Heart right ventricle (tissue), 16 donors: ENCODE measurements around the gene TSHZ3. TPM values are rescaled to one million over a fixed set of nuclear protein-coding genes. Genes with fewer than 3 reads are reported as not detected.

Experiments
- ATAC-seq, 8 donors: fragments of 200-7000 bp; cut with Tn5 transposase; one replicate each; pipeline ENCODE4 v1.9.1; 2020; ENCODE audit warnings: mild to moderate bottlenecking in 8 of 8, moderate library complexity in 8 of 8, moderate number of reproducible peaks in 1 of 8
- DNase-seq, 2 donors: peaks; one replicate each; pipeline ENCODE4 v3.0.0-alpha.2; 2020
- H3K27ac ChIP-seq, 10 donors: fragments of 200-600 bp; sonication (generic) in 2 of 10; one replicate each; pipeline versions ENCODE4 v1.5.0 to v1.8.0; 2020 to 2022; ENCODE audit warnings: mild to moderate bottlenecking in 3 of 10
- H3K27me3 ChIP-seq, 7 donors: fragments of 200-600 bp; one replicate each; pipeline ENCODE4 v1.8.0; 2021 to 2022; ENCODE audit warnings: mild to moderate bottlenecking in 2 of 7
- H3K36me3 ChIP-seq, 9 donors: fragments of 200-600 bp; sonication (generic) in 1 of 9; one replicate each; pipeline versions ENCODE4 v1.5.0 to v1.8.0; 2020 to 2022; ENCODE audit warnings: mild to moderate bottlenecking in 2 of 9
- H3K4me1 ChIP-seq, 9 donors: fragments of 200-600 bp; sonication (generic) in 1 of 9; one replicate each; pipeline versions ENCODE4 v1.5.0 to v1.8.0; 2020 to 2022; ENCODE audit warnings: mild to moderate bottlenecking in 4 of 9
- H3K4me3 ChIP-seq, 10 donors: fragments of 200-600 bp; sonication (generic) in 2 of 10; one replicate each; pipeline versions ENCODE4 v1.5.0 to v1.8.0; 2020 to 2022; ENCODE audit warnings: mild to moderate bottlenecking in 7 of 10, moderate library complexity in 2 of 10
- H3K9me3 ChIP-seq, 11 donors: fragments of 200-600 bp in 10 of 11; sonication (generic) in 2 of 11; one replicate each; pipeline versions ENCODE4 v1.5.0 to v1.8.0; 2013 to 2022; ENCODE audit warnings: mild to moderate bottlenecking in 2 of 11, control low read depth in 1 of 11, moderate library complexity in 1 of 11
- CTCF ChIP-seq, 9 donors: fragments of 200-600 bp; sonication (generic) in 2 of 9; IDR thresholded peaks; one replicate each; pipeline versions ENCODE4 v1.5.0 to v1.8.0; 2021 to 2022; ENCODE audit warnings: antibody characterized with exemption in 9 of 9, mild to moderate bottlenecking in 5 of 9, moderate library complexity in 1 of 9
- WGBS, 2 donors: extraction: QIAGEN DNeasy Blood & Tissue Kit; methylation state at CpG; one replicate each; pipeline ENCODE4 v1.1.7; 2013; ENCODE audit warnings: inconsistent platforms in 1 of 2; 5-methylcytosine and 5-hydroxymethylcytosine counted together
- intact Hi-C, 10 donors: fragments of 100-400 bp; cut with DNase I; formaldehyde crosslinking; loops; one replicate each; pipeline versions ENCODE4 v1.11.1 to v1.14.2; 2022
- polyA plus RNA-seq, 2 donors: library from polyadenylated mRNA; stranded (reverse); fragments of 200-250 nt; gene quantifications; one replicate each; pipeline ENCODE4 v1.2.3, GENCODE V29; 2013
- total RNA-seq, 10 donors: library from RNA; stranded (reverse); fragmentation: NEBNext Ultra II Directional in 3 of 10; extraction: Animal tissue kit (Norgen Biotek cat#: 25700) in 3 of 10; gene quantifications; one replicate each; pipeline versions ENCODE4 v1.2.1 to v1.2.4, GENCODE V29; 2021 to 2023
- donor health status: Arrhythmogenic right ventricular cardiomyopathy.
- donor health status: ischemic (EF 13 %, LVEDD 7.1; RV severe dilation, severe dysfunction).
- donor health status: healthy with polysubstance abuse.
- donor health status: DM: no; HTN: yes; CAD: no.
- donor health status: DM: no; HTN: no; CAD: no.
- donor health status: ischemic (EF 25% LVEDD 6.9; RV normal size, moderate dysfunction).
- donor health status: ischemic (EF 25% LVEDD 5.7; RV mildly dilated, moderate dysfunction).
- donor health status: healthy.
- donor health status: DM: yes; HTN: yes; CAD: no.
- donor health status: Ischemic cardiomyopathy.
- donor health status: ischemic (EF 35%, LVEDD 5.7; RV mildly dilated, moderate dysfunction).
- donor health status: nonischemic (EF 11% LVEDD 7.7; RV severe dilation, severe dysfunction).
- donor health status: DM: yes; HTN: yes; CAD: no.
- donor health status: PGD.
- donor health status: ischemic (EF 29% LVEDD 5.4; RV normal size, mild dysfunction).
- donor health status: nonischemic (EF 23%, LVEDD 6.1; RV moderate dilation, normal function).

Gene TSHZ3
- total and polyA plus RNA-seq, 12 donors, result 1.7 to 5.0 (median 3.1) TPM

- DNase-seq, result no peak
- intact Hi-C loops, result no loop called here
- no peaks in the 10 kb centered on the region for H3K9me3 ChIP-seq
- TF ChIP-seq CTCF (IDR thresholded peaks at IDR 0.05), result no peak
- no peak for ATAC-seq
- WGBS, 2 donors, result 93 to 94% methylated on average over 13 of the region's 13 CpGs
- peaks cover 0 to 3% (median 0%) of the 10 kb centered on the region in 9 donors for H3K36me3 ChIP-seq
- no peaks in the 10 kb centered on the region for H3K27me3 ChIP-seq
- peaks cover 0 to 30% (median 0%) of the 10 kb centered on the region in 9 donors for H3K4me1 ChIP-seq
- H3K27ac ChIP-seq, result no peak overlapping the region
- no peak overlapping the region for H3K4me3 ChIP-seq
Observed at GRCh38 chr19:31307071-31307669, 42.1 kb downstream of the TSHZ3 start.

GRCh38 chr19:31306006-31306753 is 43.1 kb downstream of the TSHZ3 start:
- H3K4me3 ChIP-seq, result no peak overlapping the region
- peaks cover 0 to 3% (median 0%) of the 10 kb centered on the region in 9 donors for H3K36me3 ChIP-seq
- no peak for ATAC-seq
- no peak for DNase-seq
- H3K27ac ChIP-seq, result no peak overlapping the region
- peaks cover 0 to 20% (median 0%) of the 10 kb centered on the region in 9 donors for H3K4me1 ChIP-seq
- no peak for TF ChIP-seq CTCF (IDR thresholded peaks at IDR 0.05)
- H3K27me3 ChIP-seq, result no peaks in the 10 kb centered on the region
- WGBS, 2 donors, result 80 to 91% methylated on average over 28 of the region's 28 CpGs
- intact Hi-C loops, result no loop called here
- H3K9me3 ChIP-seq, result no peaks in the 10 kb centered on the region

- no peaks in the 10 kb centered on the region for H3K27me3 ChIP-seq
- intact Hi-C loops, result no loop called here
- peaks cover 0 to 3% (median 0%) of the 10 kb centered on the region in 9 donors for H3K36me3 ChIP-seq
- peaks cover 0 to 20% (median 0%) of the 10 kb centered on the region in 9 donors for H3K4me1 ChIP-seq
- H3K27ac ChIP-seq, result peak overlapping the region in 1 of 10 donors; percentile 7
- no peaks in the 10 kb centered on the region for H3K9me3 ChIP-seq
- WGBS, 2 donors, result 82 to 83% methylated on average over 8 of the region's 8 CpGs
- ATAC-seq (no peak), DNase-seq (no peak)
- no peak for TF ChIP-seq CTCF (IDR thresholded peaks at IDR 0.05)
- no peak overlapping the region for H3K4me3 ChIP-seq
Observed at GRCh38 chr19:31304831-31305312, 44.4 kb downstream of the TSHZ3 start.

- peaks cover 0 to 18% (median 0%) of the 10 kb centered on the region in 9 donors for H3K4me1 ChIP-seq
- H3K27me3 ChIP-seq, result peaks cover 0 to 4% (median 0%) of the 10 kb centered on the region in 7 donors
- H3K9me3 ChIP-seq, result no peaks in the 10 kb centered on the region
- ATAC-seq (no peak), DNase-seq (no peak)
- H3K36me3 ChIP-seq, result peaks cover 0 to 2% (median 0%) of the 10 kb centered on the region in 9 donors
- H3K4me3 ChIP-seq, result no peak overlapping the region
- intact Hi-C loops, result no loop called here
- 97 to 98% methylated on average over 16 of the region's 16 CpGs for WGBS, 2 donors
- no peak overlapping the region for H3K27ac ChIP-seq
- TF ChIP-seq CTCF (IDR thresholded peaks at IDR 0.05), result no peak
Observed at GRCh38 chr19:31303262-31303815, 45.9 kb downstream of the TSHZ3 start.
